SK-N-SH (cell line): Measurements from ENCODE around the gene MCUB.

ENCODE experiments used
- CHD2 ChIP-seq: fragments of 150-350 bp; IDR thresholded peaks from 2 replicates; pipeline ENCODE4 v1.6.1; 2018; ENCODE audit warnings: low read length; ENCODE audit not compliant: partially characterized antibody
- EP300 ChIP-seq, 2 experiments: IDR thresholded peaks; 2 replicates each; pipeline versions ENCODE4 v1.4.0 to v1.6.1; 2012; ENCODE audit warnings: borderline replicate concordance in 1 of 2, low read depth in 1 of 2, low read length in 1 of 2
- EZH2phosphoT487 ChIP-seq: fragments of 200-600 bp; sonication (generic); IDR thresholded peaks from 2 replicates; pipeline ENCODE4 v1.6.1; 2017; ENCODE audit warnings: low read depth, mixed run types, mild to moderate bottlenecking, antibody characterized with exemption, moderate library complexity, borderline replicate concordance
- FOXJ3 ChIP-seq: sonication (generic); formaldehyde crosslinking; IDR thresholded peaks from 2 replicates; pipeline ENCODE4 v1.5.1; 2020; ENCODE audit warnings: mild to moderate bottlenecking, missing genetic modification reagents
- JUND ChIP-seq: IDR thresholded peaks from 2 replicates; pipeline ENCODE4 v1.4.0; 2012
- MXI1 ChIP-seq: IDR thresholded peaks from 2 replicates; pipeline ENCODE4 v1.6.1; 2012; ENCODE audit warnings: mild to moderate bottlenecking, low read depth, low read length, improper control_type of control experiment
- NFIC ChIP-seq: IDR thresholded peaks from 2 replicates; pipeline ENCODE4 v1.4.0; 2012; ENCODE audit warnings: borderline replicate concordance
- POLR2AphosphoS5 ChIP-seq: IDR thresholded peaks from 2 replicates; pipeline ENCODE4 v1.6.1; 2012; ENCODE audit warnings: low read depth, low read length
- RAD21 ChIP-seq: IDR thresholded peaks from 2 replicates; pipeline ENCODE4 v1.6.1; 2012; ENCODE audit warnings: mild to moderate bottlenecking, low read length
- REST ChIP-seq: IDR thresholded peaks from 2 replicates; pipeline ENCODE4 v1.6.1; 2012; ENCODE audit warnings: mild to moderate bottlenecking, low read depth, low read length, moderate library complexity
- TEAD4 ChIP-seq: IDR thresholded peaks from 2 replicates; pipeline ENCODE4 v1.4.0; 2012; ENCODE audit warnings: mild to moderate bottlenecking, borderline replicate concordance; ENCODE audit not compliant: insufficient read depth
- YY1 ChIP-seq: IDR thresholded peaks from 2 replicates; pipeline ENCODE4 v1.4.0; 2012; ENCODE audit warnings: low read depth, mild to moderate bottlenecking
- TF ChIP-seq, protein P1 (sequence below): fragments of 200-600 bp; sonication (generic); IDR thresholded peaks from 2 replicates; pipeline ENCODE4 v1.6.1; 2017; ENCODE audit warnings: antibody characterized with exemption, mild to moderate bottlenecking, moderate library complexity

DNA sequence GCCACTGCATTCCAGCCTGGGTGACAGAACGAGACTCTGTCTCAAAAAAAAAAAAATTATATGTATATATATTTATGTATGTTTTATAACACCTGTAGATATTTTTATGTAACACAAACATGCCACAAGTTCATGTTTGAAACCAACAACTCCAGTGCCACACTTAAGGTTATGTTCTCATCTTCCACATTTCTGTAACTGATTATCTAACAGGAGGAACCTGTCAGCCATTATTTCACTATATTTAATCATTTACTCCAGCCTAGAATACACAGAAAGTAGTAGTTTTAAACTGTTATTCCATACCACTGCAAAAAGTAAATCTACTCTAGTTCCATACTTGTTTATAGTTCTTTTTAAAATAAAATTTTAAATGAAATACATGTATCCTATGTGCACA, 32.3 kb downstream of the MCUB start:
- no peak for TF ChIP-seq YY1
- no peak for TF ChIP-seq FOXJ3 (CRISPR knock-in tag)
- TF ChIP-seq EZH2phosphoT487, result no peak
- TF ChIP-seq, protein P1, sequence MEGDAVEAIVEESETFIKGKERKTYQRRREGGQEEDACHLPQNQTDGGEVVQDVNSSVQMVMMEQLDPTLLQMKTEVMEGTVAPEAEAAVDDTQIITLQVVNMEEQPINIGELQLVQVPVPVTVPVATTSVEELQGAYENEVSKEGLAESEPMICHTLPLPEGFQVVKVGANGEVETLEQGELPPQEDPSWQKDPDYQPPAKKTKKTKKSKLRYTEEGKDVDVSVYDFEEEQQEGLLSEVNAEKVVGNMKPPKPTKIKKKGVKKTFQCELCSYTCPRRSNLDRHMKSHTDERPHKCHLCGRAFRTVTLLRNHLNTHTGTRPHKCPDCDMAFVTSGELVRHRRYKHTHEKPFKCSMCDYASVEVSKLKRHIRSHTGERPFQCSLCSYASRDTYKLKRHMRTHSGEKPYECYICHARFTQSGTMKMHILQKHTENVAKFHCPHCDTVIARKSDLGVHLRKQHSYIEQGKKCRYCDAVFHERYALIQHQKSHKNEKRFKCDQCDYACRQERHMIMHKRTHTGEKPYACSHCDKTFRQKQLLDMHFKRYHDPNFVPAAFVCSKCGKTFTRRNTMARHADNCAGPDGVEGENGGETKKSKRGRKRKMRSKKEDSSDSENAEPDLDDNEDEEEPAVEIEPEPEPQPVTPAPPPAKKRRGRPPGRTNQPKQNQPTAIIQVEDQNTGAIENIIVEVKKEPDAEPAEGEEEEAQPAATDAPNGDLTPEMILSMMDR, result no peak
- TF ChIP-seq POLR2AphosphoS5, result no peak
- no peak for TF ChIP-seq EP300 (IDR thresholded peaks at IDR 0.05; ENCODE audit: borderline replicate concordance in 1 of 2, low read depth in 1 of 2, low read length in 1 of 2)
- TF ChIP-seq CHD2, result no peak
- no peak for TF ChIP-seq RAD21
- TF ChIP-seq TEAD4, result no peak
- TF ChIP-seq NFIC, result no peak
- no peak for TF ChIP-seq MXI1
- TF ChIP-seq REST, result no peak
- no peak for TF ChIP-seq JUND
